ENCODE data around the gene ASMT.

GRCh38 chrX:1661048-1661921, 46.4 kb downstream of the ASMT start:
- no peak for TF ChIP-seq CTCF (IDR thresholded peaks at IDR 0.05; ENCODE audit: low read length)
- TF ChIP-seq EZH2 (IDR thresholded peaks at IDR 0.05; ENCODE audit: borderline replicate concordance, low read length): no peak
